SKM-1 treated with dmso at 0.1 percent for 144 hours (cell line): ENCODE results near the gene NSG1.
A peak's percentile ranks its signal among the peaks of the same experiment; 100 is the strongest.

Source experiments
- DNase-seq: peaks from one replicate; lab custom pipeline; 2025; ENCODE audit not compliant: unreplicated experiment; lab: John Stamatoyannopoulos, UW

Gene NSG1

DNA sequence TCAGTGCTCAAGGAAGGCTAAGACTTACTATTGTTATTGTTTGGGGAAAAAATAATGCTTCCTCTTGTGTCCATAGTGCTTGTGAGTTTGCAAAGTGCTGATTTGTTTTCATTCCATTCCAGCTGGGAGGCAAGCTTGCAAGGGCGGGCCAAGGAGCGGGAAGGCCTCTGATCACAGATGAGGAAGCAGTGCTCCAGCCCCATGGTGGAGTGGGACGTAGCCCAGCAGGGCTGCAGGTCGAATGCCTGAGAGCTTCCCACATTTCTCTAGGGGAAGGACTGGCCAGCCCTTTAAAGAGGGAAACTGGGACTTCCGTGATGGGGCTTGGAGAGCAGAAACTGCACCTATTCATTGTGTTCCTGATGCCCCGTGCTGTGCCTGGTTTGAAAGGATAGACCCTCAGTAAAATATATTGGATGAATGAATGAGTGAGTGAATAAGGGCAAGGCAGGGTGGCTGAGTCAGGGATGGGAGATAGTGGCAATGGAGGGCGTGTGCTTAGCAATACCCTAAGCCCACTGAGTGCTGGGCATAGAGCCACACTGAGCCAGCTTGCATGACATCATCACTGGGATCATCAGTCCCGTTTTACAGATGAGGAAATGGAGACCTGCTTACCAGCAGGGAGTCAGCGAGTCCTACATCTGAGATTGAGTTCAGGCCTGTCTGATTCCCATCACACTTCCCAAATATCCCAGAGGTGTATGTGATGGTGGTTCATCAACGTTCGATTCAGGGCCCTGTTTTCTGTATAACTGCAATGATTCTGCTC is 17.9 kb upstream of the NSG1 start:
- no peak for DNase-seq

DNA sequence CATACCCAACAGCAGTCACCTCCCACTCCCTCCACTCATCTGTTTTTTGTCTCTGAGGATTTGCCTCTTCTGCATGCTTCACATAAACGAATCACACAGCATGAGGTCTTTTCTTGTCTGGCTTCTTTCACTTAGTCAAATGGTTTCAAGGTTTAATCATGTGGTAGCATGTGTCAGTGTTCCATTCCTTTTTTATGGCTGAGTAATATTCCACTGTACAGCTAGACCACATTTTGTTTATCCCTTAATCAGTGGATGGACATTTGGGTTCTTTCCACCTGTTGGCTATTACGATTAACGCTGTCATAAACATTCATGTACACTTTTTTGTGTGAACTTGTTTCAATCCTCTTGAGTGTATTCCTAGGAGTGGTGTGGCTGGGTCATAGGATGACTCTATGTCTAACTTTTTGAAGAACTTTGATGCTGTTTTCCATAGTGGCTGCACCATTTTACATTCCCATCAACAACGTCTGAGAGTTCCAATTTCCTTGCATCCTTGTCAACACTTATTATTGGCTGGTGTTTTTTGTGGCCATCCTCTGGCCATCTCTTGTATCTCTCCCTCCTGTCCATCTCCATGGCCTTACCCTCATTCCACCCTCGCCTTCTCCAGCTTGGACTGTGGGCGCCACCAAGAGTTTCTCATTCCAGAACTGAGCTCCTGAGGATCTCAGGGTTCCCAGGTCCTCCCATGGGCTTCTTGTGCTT is 12.4 kb upstream of the NSG1 start:
- no peak for DNase-seq

DNA sequence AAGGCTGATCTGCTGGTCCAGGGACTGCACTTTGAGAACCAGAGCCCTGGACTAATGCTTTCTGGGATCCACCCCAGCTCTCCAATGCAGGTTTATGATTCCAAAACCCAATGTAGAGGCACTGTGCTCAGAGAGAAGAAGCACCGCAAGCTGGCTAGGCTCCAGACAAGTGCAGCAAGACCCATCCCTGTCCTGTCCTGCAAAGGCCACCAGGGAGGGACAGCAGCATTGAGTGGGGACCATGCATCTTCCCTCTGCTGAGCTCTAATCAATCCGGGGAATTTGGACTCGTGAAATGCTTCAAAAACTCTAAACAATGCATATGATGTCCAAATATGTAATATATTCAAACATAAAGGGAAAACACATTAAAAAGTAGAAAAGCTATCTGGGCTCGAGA is 10.8 kb upstream of the NSG1 start:
- DNase-seq, result no peak

DNA sequence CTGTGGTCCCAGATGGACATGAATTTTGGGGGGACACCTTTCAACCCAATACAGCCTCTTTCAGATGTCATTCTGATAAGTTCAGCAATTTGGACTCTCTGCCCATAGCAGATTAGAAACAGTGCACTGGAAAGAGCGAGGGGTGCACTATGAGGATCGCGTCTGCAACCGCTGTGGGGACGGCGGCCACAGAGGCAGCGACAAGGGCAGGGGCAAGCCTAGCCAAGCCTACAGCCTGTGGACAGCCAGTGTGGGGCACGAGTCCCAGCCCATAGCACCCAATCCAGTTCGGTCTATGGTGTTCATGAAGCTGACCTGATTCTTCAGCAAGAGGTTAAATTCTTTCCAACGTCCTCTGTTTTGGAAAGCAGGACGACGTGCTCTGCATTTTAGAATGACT is 9.7 kb upstream of the NSG1 start:
- DNase-seq, result no peak

DNA sequence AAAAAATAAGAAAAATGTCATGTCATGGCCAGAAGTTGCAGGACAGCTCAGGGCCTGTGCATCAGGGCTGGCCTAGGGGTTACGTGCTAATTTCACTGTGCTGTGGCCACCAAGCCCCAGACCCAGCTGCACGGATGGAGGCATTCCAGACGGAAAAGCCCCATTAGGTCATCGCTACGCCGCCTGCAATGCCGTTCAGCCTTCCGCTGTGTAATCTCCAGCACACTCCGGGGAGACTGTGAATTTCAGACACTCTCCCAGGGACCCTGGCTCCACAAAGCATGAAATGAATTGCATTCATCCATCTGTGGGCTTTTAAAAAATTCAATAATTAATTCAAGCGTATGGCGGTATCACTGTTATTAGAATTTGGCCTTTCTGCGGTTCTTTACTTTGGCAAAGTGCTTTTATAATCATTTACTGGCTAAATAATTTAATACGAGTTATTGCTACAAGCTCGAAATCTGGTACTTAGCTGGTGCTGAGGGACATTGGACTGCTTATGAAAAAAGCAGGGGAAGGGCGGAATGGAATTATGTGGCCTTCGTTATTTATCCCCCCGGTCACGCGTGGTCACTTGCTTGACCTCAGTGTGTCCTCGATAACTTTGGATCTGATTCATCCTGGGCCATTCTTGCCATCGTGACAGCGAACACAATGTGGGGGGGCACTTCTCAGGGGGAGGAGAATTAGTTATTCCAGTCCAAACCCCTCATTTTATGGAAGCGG is 9.0 kb upstream of the NSG1 start:
- no peak for DNase-seq

DNA sequence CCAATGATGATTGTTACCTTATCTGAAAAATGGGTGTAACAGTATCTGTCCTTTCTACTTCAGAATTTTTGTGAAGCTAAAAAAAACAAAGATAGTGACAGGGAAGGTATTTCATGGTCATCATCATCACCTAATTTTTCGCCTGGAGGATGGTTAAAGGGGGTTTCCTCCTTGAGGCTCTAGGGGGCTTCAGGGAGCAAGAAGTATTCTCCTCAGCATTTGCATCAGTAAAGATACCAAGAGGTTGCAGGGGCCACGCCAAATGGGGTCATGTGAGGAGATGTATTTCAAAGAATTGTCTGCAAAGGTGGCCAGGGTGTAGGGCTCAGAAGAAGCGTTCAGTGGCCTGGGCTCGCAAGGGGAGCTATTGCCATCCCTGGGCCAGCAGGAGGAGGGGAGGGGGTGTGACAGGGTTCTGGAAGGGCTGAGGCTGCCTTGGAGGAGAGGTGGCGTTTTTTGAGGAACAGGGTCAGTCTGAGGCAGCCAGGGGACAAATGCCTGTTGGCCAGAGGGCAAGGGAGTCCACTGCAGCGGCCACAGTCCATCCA is 7.3 kb upstream of the NSG1 start:
- DNase-seq, result no peak

DNA sequence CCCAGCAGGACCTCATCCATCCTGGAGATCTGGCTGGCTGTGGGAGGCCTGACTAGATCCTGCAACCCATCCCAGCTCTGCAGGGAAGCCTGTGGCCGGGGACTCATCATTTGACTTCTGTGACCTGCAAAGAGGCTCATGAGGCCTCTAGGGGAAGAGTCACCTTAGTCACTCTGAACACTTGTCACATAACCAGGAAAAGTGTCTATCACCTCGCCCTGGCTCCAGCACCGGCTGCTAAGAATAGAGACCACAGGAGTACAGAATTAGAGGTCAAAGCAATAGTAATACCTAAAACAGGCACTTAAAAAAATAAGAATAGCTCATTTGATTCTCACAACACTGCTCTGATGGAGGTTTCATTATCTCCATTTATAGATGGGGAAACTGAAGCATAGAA is 3.8 kb upstream of the NSG1 start:
- DNase-seq, result no peak

DNA sequence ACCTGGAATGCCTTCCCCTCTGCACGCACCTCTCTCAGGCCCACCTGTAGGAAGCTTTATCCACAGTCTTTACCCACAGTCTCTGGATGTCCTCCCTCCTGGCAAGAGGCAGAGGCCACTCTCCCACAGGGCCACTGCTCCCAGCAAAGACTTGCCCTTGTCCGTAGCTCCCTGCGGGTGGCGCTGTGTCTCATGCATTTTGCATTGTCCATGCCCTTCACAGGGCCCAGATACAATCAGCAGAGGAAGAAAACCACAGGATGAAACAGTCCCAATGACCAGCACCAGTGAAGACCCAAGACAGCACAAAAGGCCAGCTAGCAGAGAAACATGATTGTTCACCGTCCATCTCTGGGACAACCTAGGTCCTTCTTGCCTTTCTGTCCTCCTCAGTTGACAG is 2.1 kb upstream of the NSG1 start:
- DNase-seq, result no peak

DNA sequence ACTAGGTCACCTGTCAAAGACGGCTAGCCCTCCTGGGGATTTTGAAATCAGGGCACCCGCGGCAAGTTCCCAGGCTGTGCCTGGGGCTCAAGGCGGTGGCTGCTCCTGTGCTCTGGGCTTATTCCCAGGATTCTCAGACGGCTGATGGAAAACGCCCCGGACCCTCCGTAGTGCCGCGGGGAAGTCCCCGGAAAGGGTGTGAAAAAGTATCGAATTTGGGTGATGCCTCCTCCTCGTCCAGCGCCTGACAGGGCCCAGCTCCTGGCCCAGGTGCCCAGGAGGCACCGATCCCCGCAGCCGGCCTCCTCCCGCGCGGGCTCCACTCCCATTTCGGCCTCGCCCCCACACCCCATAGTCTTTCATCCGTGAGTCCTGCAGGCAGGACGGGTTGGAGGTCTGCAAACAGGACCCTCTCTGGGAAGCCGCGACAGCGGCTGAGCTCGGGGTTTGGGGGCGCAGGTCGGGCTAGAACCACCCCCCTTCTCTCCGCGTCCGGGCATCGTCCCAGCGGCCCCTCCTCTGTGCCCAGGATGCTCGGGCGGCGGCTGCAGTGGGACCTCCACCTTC is 1.1 kb upstream of the NSG1 start:
- DNase-seq, result no peak

DNA sequence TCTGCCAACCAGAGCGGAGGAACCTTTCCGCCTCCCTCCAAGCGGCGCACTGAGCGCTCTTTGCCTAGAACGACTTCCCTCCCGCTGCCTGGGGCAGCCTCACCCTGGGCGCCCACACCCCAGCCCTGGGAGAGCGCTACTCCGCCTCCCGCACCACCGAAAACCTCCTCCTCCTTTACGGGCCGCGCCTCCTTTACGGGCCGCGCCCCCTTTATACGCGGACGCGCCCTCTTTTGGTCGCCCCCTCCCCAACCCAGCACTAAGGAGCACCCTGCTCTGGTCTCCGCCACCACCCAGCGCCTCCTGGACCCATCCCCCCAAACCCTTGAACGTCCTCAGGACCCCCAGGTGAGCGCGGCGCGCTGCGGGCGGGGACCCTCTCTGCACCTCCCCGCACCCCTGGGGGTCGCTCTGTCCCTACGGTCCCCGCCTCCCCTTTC is 586 bp upstream of the NSG1 start:
- no peak for DNase-seq

DNA sequence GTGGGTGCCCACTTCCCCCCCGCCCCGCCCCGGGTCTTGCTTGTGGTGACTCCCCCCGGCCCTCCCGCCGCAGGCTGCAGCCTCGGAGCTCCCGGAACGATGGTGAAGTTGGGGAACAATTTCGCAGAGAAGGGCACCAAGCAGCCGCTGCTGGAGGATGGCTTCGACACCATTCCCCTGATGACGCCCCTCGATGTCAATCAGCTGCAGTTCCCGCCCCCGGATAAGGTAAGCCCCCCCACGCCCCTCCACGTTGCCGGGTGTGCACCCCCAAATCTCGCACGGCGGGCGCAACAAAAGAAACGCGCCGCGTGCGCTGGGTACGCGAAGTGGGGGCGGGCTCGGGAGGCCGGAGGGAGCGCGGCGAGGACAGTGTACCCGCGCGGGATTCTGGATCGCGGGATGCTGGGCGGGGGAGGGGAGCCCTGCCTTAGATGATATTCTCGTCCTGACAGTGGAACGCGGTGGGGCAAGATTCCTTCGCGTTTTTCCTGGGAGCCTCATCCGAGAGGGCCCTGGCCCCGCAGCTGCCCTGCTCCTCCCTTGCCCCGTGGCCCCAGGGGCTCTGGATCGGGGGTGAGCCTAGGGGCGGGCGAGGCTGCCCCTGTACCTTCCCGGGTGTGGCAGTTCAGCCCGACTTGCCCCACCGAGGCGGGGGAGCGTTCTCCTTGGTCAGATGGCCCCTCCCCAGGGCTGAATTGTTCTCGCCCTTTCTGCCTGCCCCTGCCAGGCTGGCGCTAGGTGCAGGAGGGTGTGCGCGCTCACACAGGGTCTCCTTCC is 819 bp downstream of the NSG1 start:
- DNase-seq, result no peak

DNA sequence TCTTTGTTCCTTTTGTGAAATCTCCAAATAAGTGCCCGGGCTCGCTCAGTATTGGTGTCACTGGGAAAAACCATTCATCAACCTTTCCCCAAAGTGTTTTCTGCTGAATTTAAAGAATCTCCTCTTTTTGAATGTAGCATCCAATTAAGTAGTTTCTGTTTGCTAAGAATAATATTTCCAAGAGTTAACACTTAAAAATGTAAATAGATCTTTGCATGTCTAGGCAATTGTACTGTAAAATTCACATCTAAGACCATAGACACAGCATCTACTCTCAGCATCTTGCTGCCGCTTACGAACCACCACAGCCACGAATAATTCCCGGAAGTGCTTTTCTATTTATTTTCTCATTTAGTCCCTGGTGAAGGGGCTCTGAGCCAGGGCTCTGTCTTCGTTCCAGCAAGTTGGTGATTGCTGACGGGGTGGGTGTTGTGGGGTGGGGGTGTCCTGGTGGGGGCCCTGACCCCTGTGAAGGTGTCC is 1.4 kb downstream of the NSG1 start:
- no peak for DNase-seq

DNA sequence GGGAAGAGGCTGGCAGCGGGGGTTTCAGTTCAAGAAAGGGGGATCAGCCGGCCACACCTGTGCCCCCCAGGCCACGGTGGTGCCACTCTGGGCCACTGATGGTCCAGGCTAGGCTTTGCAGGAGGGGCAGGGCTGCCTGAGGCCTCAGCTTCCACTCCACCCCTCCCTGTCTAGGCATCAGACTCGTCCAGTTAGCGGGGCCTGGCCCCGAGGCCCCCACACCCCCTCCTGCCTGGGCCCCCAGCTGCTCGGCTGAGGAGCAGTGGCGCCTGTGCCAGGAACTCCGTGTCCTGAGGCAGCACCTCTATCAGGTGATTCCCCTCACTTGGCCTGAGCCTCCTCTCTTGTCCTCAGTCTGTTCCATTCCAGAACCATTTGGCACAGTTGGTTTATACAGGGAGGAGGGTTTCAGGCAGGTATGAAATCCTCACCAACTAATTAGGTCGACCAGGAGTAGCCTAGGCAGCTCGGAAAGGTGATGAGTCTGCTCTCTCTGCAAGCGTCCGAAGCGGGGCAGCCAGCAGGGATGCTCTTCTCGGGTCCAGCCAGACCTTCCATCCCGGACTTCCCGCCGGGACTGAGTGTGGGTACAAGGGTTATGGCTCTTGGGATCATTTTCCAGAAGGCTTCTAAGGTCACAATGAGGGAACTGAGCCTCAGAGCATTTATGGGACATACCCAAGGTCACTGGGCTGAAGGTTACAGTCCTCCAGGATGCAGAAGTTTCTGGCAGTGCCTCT is 2.1 kb downstream of the NSG1 start:
- no peak for DNase-seq

DNA sequence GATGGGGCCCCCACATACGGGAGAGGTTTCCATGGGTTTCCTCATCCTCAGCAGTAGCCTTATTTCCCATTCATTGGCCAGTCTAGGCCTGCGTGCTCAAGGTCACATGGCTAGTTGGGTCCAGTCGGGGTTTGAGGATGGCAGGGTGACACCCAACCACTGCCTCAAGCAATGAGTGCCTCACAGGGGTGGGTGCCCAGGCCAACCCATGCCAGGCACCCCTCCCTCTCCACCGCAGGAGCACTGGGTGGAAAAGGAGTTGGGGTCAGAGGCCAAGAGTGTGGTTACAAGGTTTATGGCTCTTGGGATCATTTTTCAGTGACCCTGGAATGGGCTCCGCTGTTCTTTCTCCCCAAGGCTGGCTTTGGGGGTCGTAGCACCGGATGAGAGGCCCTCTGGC is 3.1 kb downstream of the NSG1 start:
- no peak for DNase-seq

DNA sequence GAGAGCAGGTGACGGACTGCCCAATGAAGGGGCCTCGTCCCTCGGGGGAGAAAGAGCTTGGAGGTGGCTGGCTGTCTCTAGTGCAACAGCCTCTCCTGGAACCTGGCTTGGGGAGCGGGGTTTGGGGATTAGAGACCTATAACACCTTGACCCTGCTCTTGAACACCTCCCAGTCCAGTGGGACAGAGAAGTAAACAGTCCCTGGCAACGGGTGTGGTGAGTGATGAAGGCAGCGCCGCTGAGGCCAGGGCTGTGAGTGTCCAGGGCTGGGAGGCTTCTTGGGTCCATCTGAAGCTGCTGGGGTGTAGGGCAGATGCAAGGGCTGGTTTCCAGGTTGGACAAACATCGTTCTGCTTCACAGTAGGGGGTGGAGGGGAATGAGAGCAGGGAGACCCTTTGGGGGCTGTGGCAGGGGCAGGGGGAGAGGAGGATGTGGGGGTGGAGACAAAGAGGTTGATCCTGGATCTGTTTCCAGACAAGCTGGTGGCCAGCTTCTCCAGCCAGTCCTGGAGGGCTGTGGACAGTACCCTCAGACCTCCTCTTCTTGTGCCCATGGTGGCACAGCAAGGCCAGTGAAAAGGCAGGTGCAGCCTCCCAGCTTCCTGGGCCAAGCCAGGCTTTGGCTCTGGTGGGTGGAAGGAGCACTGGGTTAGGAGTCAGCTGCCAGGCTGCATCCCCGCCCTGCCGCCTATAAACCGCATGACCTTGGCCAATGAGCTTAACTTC is 3.8 kb downstream of the NSG1 start:
- no peak for DNase-seq

DNA sequence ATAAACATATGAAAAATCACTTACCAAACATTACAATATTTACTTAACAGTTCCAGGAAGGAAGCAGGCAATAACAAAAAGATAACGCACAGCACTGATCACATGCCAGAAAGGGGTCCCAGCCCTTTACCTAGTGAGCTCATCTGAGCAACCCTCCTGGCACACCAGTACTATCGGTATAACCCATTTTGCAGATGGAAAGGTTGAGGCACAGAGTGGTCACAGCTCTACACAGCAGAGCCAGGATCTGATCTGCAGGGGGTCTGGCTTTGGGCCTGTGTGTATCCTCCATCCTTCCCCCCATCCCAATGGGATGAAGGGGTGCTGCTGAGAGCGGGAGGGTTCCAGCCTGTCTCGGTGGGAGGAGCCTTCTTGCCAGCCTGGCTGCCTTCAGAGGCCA is 5.0 kb downstream of the NSG1 start:
- no peak for DNase-seq

DNA sequence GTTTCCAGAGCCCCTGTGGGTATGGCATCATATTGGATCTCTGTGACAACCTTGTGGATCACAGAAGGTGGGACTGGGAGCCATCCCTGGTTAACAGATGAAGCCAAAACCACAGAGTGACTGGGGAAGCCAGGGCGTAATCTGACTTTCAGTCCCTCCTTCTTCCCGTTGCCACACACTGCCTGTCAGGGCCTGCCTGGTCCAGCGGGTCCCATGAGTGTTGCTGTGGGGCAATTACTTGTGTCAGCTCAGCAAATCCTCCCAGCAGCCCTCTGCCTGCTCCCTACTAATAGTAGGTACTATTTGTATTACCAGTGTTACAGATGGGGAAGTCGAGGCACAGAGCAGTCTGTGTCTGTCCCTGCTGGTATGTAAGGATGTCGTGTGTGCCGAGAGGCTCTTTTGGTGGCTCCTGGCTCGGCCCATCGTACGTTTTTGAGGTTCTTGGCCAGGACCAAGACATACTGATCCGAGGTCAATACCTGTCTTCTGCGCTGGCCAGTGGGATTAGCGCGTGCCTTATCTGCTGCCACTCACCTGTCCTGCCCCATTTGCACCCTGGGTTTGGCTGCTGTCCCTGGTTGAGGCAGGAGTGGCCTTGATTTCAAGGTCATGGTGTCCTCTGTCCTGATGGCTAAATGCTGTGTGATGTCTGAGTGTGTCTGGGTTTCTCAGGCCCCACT is 5.7 kb downstream of the NSG1 start:
- DNase-seq, result peak; percentile 37

DNA sequence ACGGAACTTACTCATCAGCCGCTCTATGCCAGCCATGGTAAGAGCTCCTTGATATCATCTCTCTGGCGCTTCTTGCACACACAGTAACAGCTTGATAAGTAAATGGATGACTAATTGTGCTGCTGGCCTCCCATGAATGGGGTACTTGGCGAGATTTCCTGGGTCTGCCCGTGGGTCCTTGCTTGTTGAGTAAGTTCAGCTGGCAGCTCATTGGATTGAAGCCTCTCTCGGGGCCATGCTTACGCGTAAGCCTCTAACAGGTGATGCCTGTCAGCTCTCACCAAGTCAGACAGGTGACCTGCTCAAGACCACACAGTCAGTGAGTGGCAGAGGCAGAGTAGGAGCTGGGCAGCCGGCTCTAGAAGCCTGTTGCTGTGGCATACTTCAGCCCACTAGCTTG is 7.7 kb downstream of the NSG1 start:
- no peak for DNase-seq

DNA sequence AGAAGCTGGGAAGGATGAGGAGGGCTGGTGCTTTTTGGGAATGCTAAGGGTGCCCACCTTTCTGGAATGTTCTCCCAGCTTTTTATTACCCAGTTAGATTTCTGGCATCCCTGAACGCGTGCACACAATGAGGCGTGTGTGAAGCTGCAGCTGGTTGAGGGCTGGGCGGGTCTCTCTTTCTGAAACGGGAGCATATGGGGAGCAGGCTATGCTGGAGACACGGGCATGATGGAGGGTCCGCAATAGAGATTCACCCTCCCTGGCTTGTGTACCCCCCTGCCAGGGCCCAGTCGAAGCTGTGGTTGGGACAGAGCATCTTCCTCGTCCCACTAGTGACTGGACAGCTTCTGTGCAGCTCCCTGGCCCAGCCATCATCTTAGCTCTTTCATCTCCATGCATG is 8.5 kb downstream of the NSG1 start:
- no peak for DNase-seq
